ENCODE data around the gene FRS2.

DNA sequence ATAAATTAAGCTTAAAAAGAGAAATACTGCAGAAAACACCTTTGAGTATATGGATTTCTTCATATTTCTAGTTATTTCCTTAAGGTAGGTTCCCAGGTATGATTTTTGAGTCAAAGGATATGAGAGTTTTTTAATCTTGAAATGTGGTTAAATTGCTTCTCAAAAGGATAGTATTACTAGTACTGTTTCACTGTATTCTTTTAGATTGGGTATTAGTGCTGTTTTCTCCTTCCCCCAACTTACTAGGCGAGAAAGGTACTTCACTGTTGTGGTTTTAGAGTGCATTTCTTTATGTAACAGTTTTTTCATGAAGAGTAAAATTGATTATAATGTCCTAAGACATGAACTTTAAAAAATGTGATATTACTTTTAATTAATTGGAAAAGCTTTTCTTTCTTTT is 13.5 kb downstream of the FRS2 start:
- TF ChIP-seq, protein P1, sequence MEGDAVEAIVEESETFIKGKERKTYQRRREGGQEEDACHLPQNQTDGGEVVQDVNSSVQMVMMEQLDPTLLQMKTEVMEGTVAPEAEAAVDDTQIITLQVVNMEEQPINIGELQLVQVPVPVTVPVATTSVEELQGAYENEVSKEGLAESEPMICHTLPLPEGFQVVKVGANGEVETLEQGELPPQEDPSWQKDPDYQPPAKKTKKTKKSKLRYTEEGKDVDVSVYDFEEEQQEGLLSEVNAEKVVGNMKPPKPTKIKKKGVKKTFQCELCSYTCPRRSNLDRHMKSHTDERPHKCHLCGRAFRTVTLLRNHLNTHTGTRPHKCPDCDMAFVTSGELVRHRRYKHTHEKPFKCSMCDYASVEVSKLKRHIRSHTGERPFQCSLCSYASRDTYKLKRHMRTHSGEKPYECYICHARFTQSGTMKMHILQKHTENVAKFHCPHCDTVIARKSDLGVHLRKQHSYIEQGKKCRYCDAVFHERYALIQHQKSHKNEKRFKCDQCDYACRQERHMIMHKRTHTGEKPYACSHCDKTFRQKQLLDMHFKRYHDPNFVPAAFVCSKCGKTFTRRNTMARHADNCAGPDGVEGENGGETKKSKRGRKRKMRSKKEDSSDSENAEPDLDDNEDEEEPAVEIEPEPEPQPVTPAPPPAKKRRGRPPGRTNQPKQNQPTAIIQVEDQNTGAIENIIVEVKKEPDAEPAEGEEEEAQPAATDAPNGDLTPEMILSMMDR (IDR thresholded peaks at IDR 0.05; ENCODE audit: poor library complexity, severe bottlenecking): no peak
- TF ChIP-seq POLR2AphosphoS5 (IDR thresholded peaks at IDR 0.05) (no peak), EP300 (conservative IDR thresholded peaks at IDR 0.05; ENCODE audit: poor library complexity, severe bottlenecking) (no peak), MXI1 (conservative IDR thresholded peaks at IDR 0.05; ENCODE audit: poor library complexity, severe bottlenecking) (no peak), EZH2 (IDR thresholded peaks at IDR 0.05; ENCODE audit: borderline replicate concordance, insufficient read depth, low read length, poor library complexity, severe bottlenecking) (no peak), RAD21 (conservative IDR thresholded peaks at IDR 0.05) (no peak), SMC3 (conservative IDR thresholded peaks at IDR 0.05; ENCODE audit: poor library complexity) (no peak)

Data from neural cell (in vitro differentiated cells).